Lower lobe of right lung (tissue), 2 donors: Measurements from ENCODE around the gene IPCEF1. TPM values are rescaled to one million over a fixed set of nuclear protein-coding genes. Genes with fewer than 3 reads are reported as not detected.
A peak's percentile ranks its signal among the peaks of the same experiment; 100 is the strongest.

Source experiments
- ATAC-seq, 2 donors: fragments of 200-7000 bp; cut with Tn5 transposase; one replicate each; pipeline ENCODE4 v1.9.1; 2020 to 2022; ENCODE audit warnings: mild to moderate bottlenecking in 2 of 2, moderate library complexity in 2 of 2
- DNase-seq: peaks from one replicate; pipeline ENCODE4 v3.0.0-alpha.2; 2020
- H3K27ac ChIP-seq: fragments of 200-600 bp; one replicate; pipeline ENCODE4 v1.8.0; 2022
- H3K27me3 ChIP-seq: fragments of 200-600 bp; one replicate; pipeline ENCODE4 v1.8.0; 2022; ENCODE audit warnings: low read depth
- H3K36me3 ChIP-seq: fragments of 200-600 bp; one replicate; pipeline ENCODE4 v1.8.0; 2022; ENCODE audit warnings: mild to moderate bottlenecking
- H3K4me1 ChIP-seq: fragments of 200-600 bp; one replicate; pipeline ENCODE4 v1.8.0; 2022
- H3K4me3 ChIP-seq: fragments of 200-600 bp; one replicate; pipeline ENCODE4 v1.8.0; 2022; ENCODE audit warnings: mild to moderate bottlenecking
- H3K9me3 ChIP-seq: fragments of 200-600 bp; one replicate; pipeline ENCODE4 v1.8.0; 2022
- intact Hi-C: fragments of 100-400 bp; cut with DNase I; formaldehyde crosslinking; loops from one replicate; pipeline ENCODE4 v1.11.0; 2022
- total RNA-seq: library from RNA; stranded (reverse); fragmentation: NEBNext Ultra II Directional; extraction: Animal tissue kit (Norgen Biotek cat#: 25700); gene quantifications from one replicate; pipeline ENCODE4 v1.2.1, GENCODE V29; 2021
- TF ChIP-seq, protein P1 (sequence below): fragments of 200-600 bp; IDR thresholded peaks from one replicate; pipeline ENCODE4 v1.8.0; 2022; ENCODE audit warnings: antibody characterized with exemption, mild to moderate bottlenecking
- donor health status: DM: no; HTN: yes; CAD: no; lungs with severe emphysema.

The IPCEF1 gene
- total RNA-seq, 1 donor from 2014 or later = 7.9 TPM

DNA sequence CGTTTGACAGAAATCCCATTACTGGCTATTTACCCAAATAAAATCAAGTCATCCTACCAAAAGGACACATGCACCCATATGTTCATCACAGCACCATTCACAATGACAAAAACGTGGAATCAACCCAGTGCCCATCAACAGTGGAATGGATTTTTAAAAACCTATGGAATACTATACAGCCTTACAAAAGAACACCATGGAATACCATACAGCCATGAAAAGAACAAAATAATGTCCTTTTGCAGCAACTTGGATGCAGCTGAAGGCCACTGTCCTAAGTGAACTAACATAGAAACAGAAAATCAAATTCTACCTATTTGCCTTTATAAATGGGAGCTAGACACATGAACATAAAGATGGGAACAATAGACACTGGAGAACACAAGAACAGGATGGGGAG lies 17.4 kb upstream of the IPCEF1 start:
- TF ChIP-seq, protein P1, sequence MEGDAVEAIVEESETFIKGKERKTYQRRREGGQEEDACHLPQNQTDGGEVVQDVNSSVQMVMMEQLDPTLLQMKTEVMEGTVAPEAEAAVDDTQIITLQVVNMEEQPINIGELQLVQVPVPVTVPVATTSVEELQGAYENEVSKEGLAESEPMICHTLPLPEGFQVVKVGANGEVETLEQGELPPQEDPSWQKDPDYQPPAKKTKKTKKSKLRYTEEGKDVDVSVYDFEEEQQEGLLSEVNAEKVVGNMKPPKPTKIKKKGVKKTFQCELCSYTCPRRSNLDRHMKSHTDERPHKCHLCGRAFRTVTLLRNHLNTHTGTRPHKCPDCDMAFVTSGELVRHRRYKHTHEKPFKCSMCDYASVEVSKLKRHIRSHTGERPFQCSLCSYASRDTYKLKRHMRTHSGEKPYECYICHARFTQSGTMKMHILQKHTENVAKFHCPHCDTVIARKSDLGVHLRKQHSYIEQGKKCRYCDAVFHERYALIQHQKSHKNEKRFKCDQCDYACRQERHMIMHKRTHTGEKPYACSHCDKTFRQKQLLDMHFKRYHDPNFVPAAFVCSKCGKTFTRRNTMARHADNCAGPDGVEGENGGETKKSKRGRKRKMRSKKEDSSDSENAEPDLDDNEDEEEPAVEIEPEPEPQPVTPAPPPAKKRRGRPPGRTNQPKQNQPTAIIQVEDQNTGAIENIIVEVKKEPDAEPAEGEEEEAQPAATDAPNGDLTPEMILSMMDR = no peak
- Histone ChIP-seq H3K4me1 (no peaks in the 10 kb centered on the region), H3K4me3 (no peak overlapping the region), H3K27ac (no peak overlapping the region), H3K9me3 (no peaks in the 10 kb centered on the region), H3K36me3 (no peaks in the 10 kb centered on the region), H3K27me3 (no peaks in the 10 kb centered on the region)
- intact Hi-C loops = no loop called here
- DNase-seq (no peak), ATAC-seq (no peak)

DNA sequence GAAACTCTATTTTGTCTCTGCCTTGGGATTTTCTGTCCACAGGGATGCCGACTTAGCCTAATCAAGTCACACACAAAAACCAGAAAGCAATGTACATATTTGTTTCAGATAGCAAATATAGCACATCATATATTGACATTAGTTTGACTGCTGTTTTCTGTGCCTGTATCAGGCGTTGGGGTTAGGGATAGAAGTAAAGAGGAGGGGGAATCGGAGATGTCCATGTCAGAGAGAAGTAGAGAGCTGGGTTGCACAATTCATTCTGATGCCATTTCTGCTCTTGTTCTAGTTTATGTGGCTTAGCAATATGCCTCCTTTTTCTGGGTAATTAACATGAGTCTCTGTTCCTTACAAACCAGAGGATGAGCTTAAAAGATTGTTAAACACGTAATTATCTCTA lies 14.7 kb upstream of the IPCEF1 start:
- intact Hi-C loops = no loop called here
- no peaks in the 10 kb centered on the region for H3K36me3 ChIP-seq
- DNase-seq = no peak
- H3K4me1 ChIP-seq = no peaks in the 10 kb centered on the region
- TF ChIP-seq, protein P1 = no peak
- H3K9me3 ChIP-seq = no peaks in the 10 kb centered on the region
- no peak overlapping the region for H3K27ac ChIP-seq
- no peaks in the 10 kb centered on the region for H3K27me3 ChIP-seq
- peak in 1 of 2 donors; percentile 52 for ATAC-seq
- no peak overlapping the region for H3K4me3 ChIP-seq

DNA sequence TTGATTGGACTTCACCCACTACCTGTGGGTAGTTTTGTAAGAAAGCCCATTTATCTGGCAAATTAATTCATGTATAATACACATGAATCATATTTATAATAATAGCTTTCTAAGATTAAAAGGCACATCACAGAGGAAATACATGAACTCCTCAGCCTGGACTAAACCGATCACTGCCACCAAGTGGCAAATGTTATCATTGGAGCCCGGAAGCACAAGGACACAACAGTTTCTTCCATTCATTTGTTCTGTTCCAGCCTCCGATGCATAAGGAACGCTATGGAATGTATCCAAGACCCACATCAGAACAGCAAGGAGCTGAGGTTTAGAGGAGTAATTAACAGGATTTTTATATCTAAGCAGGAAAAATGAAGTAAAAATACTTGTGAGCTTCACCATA lies 13.9 kb upstream of the IPCEF1 start:
- Histone ChIP-seq H3K4me3 (no peak overlapping the region), H3K27me3 (no peaks in the 10 kb centered on the region), H3K4me1 (no peaks in the 10 kb centered on the region), H3K36me3 (no peaks in the 10 kb centered on the region), H3K27ac (no peak overlapping the region), H3K9me3 (no peaks in the 10 kb centered on the region)
- DNase-seq = no peak
- TF ChIP-seq, protein P1 = peak; percentile 45
- intact Hi-C loops = no loop called here
- peak; percentile 52 to 70 for ATAC-seq

DNA sequence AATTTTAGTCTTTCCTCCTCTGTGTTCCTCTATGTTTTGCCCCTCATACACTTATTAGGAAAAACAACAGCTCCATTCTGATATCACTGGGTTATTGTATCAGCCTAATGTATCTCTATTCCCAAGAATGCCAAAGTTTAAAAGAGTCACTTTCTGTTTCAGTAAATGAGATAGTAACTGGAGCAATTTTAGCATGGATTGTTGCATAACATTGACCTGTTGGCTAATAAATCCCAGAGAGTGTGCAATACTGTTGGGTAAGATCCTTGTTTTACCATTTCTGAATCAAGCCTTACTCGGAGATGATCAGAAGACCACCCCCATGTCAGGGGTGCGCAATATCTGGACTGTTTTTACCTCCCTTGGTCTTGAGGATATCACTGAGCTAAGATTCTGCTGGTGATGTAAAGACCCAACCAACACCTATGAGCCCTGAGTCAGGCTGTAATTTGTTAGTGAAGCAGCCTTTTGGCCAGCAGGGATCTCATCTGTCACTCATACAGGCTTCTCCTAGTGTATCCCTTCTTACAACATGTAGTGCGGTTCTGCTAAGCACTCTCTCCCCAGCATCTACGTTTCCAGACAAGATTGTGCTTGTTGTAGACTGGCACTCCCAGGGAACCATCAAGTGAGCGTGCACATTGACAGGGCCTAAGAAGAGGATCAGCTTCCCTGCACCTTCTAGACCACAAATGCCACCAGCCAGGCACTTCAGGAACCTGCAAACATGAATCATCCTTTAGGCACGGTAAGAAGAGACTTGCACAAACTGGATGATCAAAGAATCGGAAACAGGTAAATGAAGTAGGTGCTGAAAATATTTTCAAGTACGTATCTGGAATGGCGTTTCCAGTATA lies 11.5 kb upstream of the IPCEF1 start:
- peak; percentile 32 to 47 for ATAC-seq

DNA sequence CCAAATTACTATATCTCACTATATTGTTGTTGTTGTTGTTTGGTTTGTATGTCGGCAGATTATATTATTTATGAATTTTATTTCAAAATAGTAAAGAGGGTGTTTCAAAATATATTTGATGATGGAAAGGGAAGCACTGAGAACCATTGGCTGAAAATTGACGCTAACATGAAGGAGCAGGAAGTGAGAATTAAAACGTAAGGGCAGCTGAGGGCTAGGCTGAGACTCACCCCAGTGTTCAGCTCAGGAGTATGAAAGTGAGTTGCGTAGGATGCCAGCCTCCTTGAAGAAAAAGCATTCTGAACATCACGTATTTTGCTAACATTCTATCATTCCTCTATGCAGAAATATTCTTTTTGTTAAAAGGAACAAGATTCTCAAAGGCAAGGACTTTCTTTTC lies 10.7 kb upstream of the IPCEF1 start:
- Histone ChIP-seq H3K27ac (no peak overlapping the region), H3K9me3 (no peaks in the 10 kb centered on the region), H3K4me1 (no peaks in the 10 kb centered on the region), H3K27me3 (no peaks in the 10 kb centered on the region), H3K4me3 (no peak overlapping the region), H3K36me3 (no peaks in the 10 kb centered on the region)
- intact Hi-C loops = no loop called here
- TF ChIP-seq, protein P1 = no peak
- ATAC-seq (no peak), DNase-seq (no peak)

More for the DNA sequence above, 11.5 kb upstream of the IPCEF1 start:
- Histone ChIP-seq H3K9me3 (no peaks in the 10 kb centered on the region), H3K4me3 (no peak overlapping the region), H3K27me3 (no peaks in the 10 kb centered on the region), H3K27ac (no peak overlapping the region), H3K4me1 (no peaks in the 10 kb centered on the region), H3K36me3 (no peaks in the 10 kb centered on the region)
- DNase-seq = no peak
- TF ChIP-seq, protein P1 = no peak
- intact Hi-C loops = no loop called here
